Skeletal muscle cell (primary cell): ENCODE results near the gene CCDC83.
"Not testable (repeated sequence)": the region's sequence is repeated elsewhere in the genome, so short reads cannot be mapped to it uniquely, and the experiment has no call there.

Experiments
- DNase-seq: peaks from one replicate; pipeline ENCODE4 v3.0.0-alpha.2; 2010; ENCODE audit warnings: low read depth
- H3K4me3 ChIP-seq: 2 replicates; pipeline ENCODE4 v1.5.1; 2011; ENCODE audit warnings: low read depth, mild to moderate bottlenecking, control low read depth, low read length, moderate library complexity

The CCDC83 gene

DNA sequence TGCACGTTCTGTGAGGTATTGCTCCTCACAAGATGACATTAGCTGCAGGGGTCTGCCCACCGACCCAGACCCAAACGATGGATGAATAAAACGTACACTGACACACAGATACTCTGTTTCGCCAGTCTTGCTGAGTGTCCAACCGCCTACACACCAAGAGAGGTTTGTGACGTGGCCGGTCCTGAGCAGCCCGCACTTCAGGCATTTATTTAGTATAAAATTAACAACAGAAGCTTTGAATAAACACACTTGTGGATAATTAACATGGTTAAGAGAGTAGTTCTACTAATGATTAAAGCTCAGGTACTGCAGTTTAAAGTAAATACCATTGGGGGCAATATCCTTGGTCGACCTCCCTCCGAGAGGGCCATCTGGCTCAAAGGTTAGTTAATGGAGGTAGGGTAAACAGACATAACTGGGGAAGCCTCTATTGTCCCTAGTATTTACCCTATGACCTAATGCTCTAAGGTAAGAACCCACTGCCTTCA, 75.7 kb downstream of the CCDC83 start:
- no peak for DNase-seq
- H3K4me3 ChIP-seq: no peak overlapping the region

- no peak overlapping the region for H3K4me3 ChIP-seq
- no peak for DNase-seq
These were observed 79.5 kb downstream of the CCDC83 start for GRCh38 chr11:85934596-85935169.

DNA sequence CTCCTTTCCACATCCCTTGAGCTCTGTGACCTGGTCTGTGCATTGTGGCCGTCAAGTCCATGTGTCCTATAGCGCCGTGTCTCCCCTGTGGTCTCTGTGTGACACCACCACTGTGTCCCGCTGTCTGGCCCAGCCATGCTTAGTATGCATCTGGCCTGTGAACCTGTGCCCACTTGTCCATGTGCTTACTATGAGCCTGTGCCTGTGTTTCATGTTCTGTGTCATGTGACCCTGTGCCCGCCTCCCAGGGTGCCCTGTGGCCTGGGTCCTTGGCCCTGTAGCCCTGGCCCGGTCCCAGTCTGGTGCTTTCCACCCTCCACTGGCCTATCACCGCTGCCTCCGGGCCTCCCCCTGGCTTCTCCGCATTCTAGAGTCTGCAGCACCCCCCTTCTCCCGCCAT, 80.6 kb downstream of the CCDC83 start:
- no peak for DNase-seq
- H3K4me3 ChIP-seq: no peak overlapping the region

GRCh38 chr11:85937835-85938234, 82.7 kb downstream of the CCDC83 start:
- H3K4me3 ChIP-seq: no peak overlapping the region
- no peak for DNase-seq

DNA sequence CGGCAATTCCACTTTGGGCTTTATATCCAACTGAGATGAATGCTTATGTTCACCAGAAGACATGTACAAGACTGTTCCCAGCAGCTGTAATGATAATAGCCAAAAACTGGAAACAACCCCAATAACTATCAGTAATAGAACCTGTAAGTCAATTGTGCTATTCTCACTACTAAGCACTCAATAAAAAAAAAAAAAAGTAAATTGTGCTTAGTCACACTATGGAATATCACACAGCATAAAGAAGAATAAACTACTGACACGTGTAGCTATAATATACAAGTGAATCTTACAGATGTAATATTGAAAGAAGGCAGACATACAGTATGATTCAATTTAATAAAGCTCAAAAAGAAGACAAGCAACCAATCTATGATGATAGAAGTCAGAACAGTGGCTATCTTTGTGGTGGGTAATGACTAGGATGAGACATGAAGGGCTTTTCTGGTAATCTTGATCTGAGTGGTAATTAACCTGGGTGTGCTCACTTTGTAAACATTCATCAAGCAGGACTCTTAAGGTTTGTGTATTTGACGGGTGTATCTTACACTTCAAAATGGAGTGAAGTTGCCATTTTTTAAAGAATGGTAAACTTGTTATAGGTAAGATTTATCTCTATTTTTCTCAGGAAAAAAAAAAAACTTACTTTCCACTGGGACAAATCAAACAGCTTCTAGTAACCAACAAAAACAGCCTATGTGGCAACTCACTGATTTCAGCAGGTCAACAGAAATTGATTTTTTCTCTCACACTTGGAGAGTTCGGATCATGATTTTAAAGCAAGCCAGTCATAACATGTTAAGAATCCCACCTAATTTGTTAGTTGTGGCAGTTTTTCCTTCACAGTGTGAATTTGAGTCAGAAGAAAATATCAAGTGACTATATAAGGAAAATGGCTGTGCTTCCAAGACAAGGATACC, 84.2 kb downstream of the CCDC83 start:
- DNase-seq: no peak
- H3K4me3 ChIP-seq: no peak overlapping the region

DNA sequence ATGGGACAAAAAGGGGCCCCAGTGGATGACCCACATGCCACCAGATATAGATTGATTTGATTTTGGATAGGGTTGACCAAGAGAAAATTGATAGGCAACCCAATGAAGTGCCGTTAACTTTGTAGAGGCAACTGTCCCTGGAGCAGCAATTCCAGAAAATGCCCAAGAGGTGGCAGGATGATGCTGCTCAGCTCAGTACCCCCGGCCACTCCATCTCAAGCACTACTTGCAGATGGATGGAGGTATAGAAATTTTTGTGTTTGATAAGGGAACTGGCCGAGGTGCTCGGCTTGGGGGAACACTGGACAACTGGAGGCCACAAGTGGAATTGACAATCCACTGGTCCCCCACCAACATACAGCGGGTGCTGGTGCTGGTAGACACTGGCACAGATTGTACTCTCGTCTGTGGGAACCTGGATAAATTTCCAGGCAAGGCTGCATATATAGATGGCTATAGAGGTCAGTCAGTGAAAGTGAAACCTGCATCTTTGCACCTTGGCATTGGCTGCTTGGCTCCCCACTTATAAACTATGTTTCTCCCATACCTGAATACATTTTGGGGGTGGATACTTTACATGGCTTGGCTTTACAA, 86.3 kb downstream of the CCDC83 start:
- no peak overlapping the region for H3K4me3 ChIP-seq
- DNase-seq: no peak

DNA sequence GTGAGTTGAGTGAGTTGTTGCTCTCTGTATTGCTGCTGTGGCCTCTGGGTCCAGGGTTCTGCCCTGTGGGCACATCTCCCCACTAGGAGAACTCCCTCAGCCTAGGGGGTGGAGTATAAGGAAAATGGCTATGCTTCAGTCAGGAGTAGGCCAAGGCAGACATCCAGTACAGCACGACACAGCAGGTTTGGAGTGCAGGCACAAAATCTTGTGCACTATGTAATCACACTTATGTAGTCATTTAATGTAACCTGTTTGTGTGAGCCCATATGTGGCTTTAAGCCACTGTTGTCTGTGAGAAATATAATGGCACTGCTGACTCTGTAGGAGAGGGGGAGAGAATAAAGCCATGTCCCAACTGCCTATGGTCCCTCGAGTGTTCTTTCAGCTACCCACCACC, 90.1 kb downstream of the CCDC83 start:
- no peak for DNase-seq
- no peak overlapping the region for H3K4me3 ChIP-seq

GRCh38 chr11:85945788-85946187, 90.6 kb downstream of the CCDC83 start:
- H3K4me3 ChIP-seq: no peak overlapping the region
- DNase-seq: no peak

GRCh38 chr11:85946221-85946620, 91.0 kb downstream of the CCDC83 start:
- DNase-seq: no peak
- no peak overlapping the region for H3K4me3 ChIP-seq

GRCh38 chr11:85947431-85948272, 92.5 kb downstream of the CCDC83 start:
- H3K4me3 ChIP-seq: no peak overlapping the region
- peak; percentile 81 for DNase-seq

GRCh38 chr11:85948884-85949283, 93.7 kb downstream of the CCDC83 start:
- no peak for DNase-seq

DNA sequence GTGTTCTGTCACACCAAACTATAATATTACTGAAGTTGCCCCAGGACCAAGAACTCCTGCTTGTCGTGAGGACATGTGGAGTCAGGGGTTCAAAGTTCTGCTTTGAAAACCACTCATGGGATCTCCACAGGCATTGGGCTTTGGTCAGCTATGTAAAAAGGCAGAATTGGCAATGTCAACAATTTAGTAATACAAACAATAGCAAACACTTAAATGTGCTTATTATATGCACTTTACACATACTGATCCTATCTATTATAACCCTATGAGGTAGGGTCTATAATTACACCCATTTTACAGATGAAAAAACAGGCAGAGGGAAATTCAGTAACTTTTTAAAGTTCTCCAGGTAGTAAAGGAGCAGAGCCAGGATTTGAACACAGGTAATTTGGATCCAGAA, 94.6 kb downstream of the CCDC83 start:
- H3K4me3 ChIP-seq: no peak overlapping the region
- DNase-seq: no peak

More at GRCh38 chr11:85948884-85949283, 93.7 kb downstream of the CCDC83 start:
- H3K4me3 ChIP-seq: no peak overlapping the region

GRCh38 chr11:85950317-85951048, 95.3 kb downstream of the CCDC83 start:
- no peak for DNase-seq
- H3K4me3 ChIP-seq: no peak overlapping the region

GRCh38 chr11:85951049-85951405, 95.8 kb downstream of the CCDC83 start:
- no peak for DNase-seq
- no peak overlapping the region for H3K4me3 ChIP-seq

- H3K4me3 ChIP-seq: no peak overlapping the region
- no peak for DNase-seq
These were observed 96.4 kb downstream of the CCDC83 start for GRCh38 chr11:85951428-85952107.

GRCh38 chr11:85952108-85952485, 96.9 kb downstream of the CCDC83 start:
- DNase-seq, H3K4me3 ChIP-seq: not testable (repeated sequence)

DNA sequence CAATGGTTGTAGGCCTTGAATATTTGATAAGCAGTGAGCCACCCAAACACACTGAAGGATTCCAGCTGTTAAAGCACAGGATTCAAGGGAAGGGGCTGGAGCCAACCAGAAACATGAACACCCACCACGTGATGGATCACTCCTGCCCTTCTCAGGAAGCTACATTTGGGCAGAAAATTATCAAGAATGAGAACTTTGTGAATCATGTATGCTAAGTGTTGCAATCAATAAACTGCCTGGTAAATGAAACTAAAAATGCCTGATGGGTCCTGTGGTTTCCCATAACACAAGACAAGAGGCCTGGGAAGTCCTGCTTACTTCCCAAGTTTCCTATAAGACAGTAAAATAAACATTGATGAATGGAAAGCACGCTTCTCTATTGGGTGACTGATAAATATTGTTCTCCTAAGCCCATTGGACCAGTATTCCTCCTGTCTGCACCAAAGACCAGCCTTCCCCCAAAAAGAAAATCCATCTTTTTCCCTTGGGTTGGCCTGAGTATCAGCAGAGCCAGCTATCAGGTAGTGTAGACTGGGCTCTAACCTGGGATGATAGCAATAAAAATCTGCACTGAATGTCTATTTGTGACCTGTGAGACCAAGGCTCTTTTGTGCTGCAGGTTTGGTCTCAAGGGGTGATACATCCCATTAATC, 98.4 kb downstream of the CCDC83 start:
- DNase-seq: peak; percentile 52
- H3K4me3 ChIP-seq: no peak overlapping the region

GRCh38 chr11:85955531-85955930, 100.3 kb downstream of the CCDC83 start:
- no peak overlapping the region for H3K4me3 ChIP-seq
- DNase-seq: peak; percentile 54
